Upper lobe of left lung (tissue), 4 donors: ENCODE measurements around the gene SORCS1.

ENCODE experiments used
- EP300 ChIP-seq, 4 donors: sonication (generic); formaldehyde crosslinking; IDR thresholded peaks; one replicate each; pipeline ENCODE4 v1.5.1; 2017; ENCODE audit warnings: antibody characterized with exemption in 4 of 4, control low read depth in 2 of 4
- POLR2A ChIP-seq, 4 donors: fragments of 450-650 bp; IDR thresholded peaks; one replicate each; pipeline ENCODE4 v1.5.1; 2016 to 2017; ENCODE audit warnings: antibody characterized with exemption in 4 of 4, mild to moderate bottlenecking in 2 of 4
- POLR2AphosphoS5 ChIP-seq, 2 donors: sonication (generic); formaldehyde crosslinking; IDR thresholded peaks; one replicate each; pipeline ENCODE4 v1.5.1; 2017; ENCODE audit warnings: antibody characterized with exemption in 2 of 2
- TF ChIP-seq, protein P1 (sequence below), 6 experiments: fragments of 450-650 bp in 4 of 6; fragments of 200-600 bp in 2 of 6; sonication (generic) in 2 of 6; IDR thresholded peaks; one replicate each; pipeline ENCODE4 v1.5.1; 2016 to 2019; ENCODE audit warnings: antibody characterized with exemption in 6 of 6

- TF ChIP-seq, protein P1, sequence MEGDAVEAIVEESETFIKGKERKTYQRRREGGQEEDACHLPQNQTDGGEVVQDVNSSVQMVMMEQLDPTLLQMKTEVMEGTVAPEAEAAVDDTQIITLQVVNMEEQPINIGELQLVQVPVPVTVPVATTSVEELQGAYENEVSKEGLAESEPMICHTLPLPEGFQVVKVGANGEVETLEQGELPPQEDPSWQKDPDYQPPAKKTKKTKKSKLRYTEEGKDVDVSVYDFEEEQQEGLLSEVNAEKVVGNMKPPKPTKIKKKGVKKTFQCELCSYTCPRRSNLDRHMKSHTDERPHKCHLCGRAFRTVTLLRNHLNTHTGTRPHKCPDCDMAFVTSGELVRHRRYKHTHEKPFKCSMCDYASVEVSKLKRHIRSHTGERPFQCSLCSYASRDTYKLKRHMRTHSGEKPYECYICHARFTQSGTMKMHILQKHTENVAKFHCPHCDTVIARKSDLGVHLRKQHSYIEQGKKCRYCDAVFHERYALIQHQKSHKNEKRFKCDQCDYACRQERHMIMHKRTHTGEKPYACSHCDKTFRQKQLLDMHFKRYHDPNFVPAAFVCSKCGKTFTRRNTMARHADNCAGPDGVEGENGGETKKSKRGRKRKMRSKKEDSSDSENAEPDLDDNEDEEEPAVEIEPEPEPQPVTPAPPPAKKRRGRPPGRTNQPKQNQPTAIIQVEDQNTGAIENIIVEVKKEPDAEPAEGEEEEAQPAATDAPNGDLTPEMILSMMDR (IDR thresholded peaks at IDR 0.05) = no peak
- no peak for TF ChIP-seq POLR2A (IDR thresholded peaks at IDR 0.05)
- TF ChIP-seq POLR2AphosphoS5 (IDR thresholded peaks at IDR 0.05) = no peak
- TF ChIP-seq EP300 (IDR thresholded peaks at IDR 0.05) = no peak
These were observed 92.5 kb downstream of the SORCS1 start for GRCh38 chr10:107072028-107072427.
